H9 (cell line): ENCODE results near the gene RAB27A. TPM values are rescaled to one million over a fixed set of nuclear protein-coding genes. Genes with fewer than 3 reads are reported as not detected.

Experiments used
- DNase-seq: peaks from one replicate; pipeline ENCODE4 v3.0.0-alpha.2; 2017
- H2AFZ ChIP-seq: one replicate; pipeline ENCODE4 v1.6.1; 2013; ENCODE audit warnings: mild to moderate bottlenecking, low read length, control low read depth, moderate library complexity
- H2AK5ac ChIP-seq: 2 replicates; pipeline ENCODE4 v1.6.1; 2013; ENCODE audit warnings: low read length, control low read depth, mixed read lengths; ENCODE audit not compliant: insufficient read length
- H2BK120ac ChIP-seq: one replicate; pipeline ENCODE4 v1.6.1; 2013; ENCODE audit warnings: low read depth, mild to moderate bottlenecking, low read length, control low read depth, inconsistent platforms; ENCODE audit not compliant: poor library complexity, severe bottlenecking
- H2BK12ac ChIP-seq: 2 replicates; pipeline ENCODE4 v1.6.1; 2013; ENCODE audit warnings: low read length, control low read depth, mixed read lengths, low read depth; ENCODE audit not compliant: insufficient read length
- H2BK15ac ChIP-seq: 2 replicates; pipeline ENCODE4 v1.6.1; 2013; ENCODE audit warnings: low read depth, low read length, control low read depth
- H2BK20ac ChIP-seq: one replicate; pipeline ENCODE4 v1.6.1; 2013; ENCODE audit warnings: low read depth, mild to moderate bottlenecking, low read length, control low read depth, inconsistent platforms; ENCODE audit not compliant: poor library complexity, severe bottlenecking
- H2BK5ac ChIP-seq: 2 replicates; pipeline ENCODE4 v1.6.1; 2013; ENCODE audit warnings: low read length, control low read depth, mixed read lengths; ENCODE audit not compliant: insufficient read length
- H3K14ac ChIP-seq: 2 replicates; pipeline ENCODE4 v1.6.1; 2013; ENCODE audit warnings: low read length, control low read depth; ENCODE audit not compliant: insufficient read depth
- H3K18ac ChIP-seq: 2 replicates; pipeline ENCODE4 v1.6.1; 2013; ENCODE audit warnings: low read depth, mild to moderate bottlenecking, mixed read lengths, low read length, control low read depth; ENCODE audit not compliant: insufficient read length
- H3K23ac ChIP-seq: 2 replicates; pipeline ENCODE4 v1.6.1; 2013; ENCODE audit warnings: low read length, control low read depth, mixed read lengths, low read depth; ENCODE audit not compliant: insufficient read length
- H3K23me2 ChIP-seq: 2 replicates; pipeline ENCODE4 v1.6.1; 2013; ENCODE audit warnings: low read depth, mild to moderate bottlenecking, mixed read lengths, low read length, control low read depth; ENCODE audit not compliant: insufficient read length, poor library complexity, severe bottlenecking
- H3K27ac ChIP-seq: 2 replicates; pipeline ENCODE4 v1.5.1; 2013; ENCODE audit warnings: low read length, control low read depth, mixed read lengths, low read depth; ENCODE audit not compliant: insufficient read length
- H3K27me3 ChIP-seq: 2 replicates; pipeline ENCODE4 v1.6.1; 2013; ENCODE audit warnings: low read length, control low read depth, inconsistent platforms; ENCODE audit not compliant: insufficient read depth
- H3K4ac ChIP-seq: 2 replicates; pipeline ENCODE4 v1.6.1; 2013; ENCODE audit warnings: low read depth, mild to moderate bottlenecking, control low read depth, inconsistent platforms, low read length, moderate library complexity
- H3K4me1 ChIP-seq: 2 replicates; pipeline ENCODE4 v1.6.1; 2013; ENCODE audit warnings: low read length, control low read depth, inconsistent platforms; ENCODE audit not compliant: insufficient read depth
- H3K4me2 ChIP-seq: 2 replicates; pipeline ENCODE4 v1.6.1; 2013; ENCODE audit warnings: low read length, control low read depth, mixed read lengths; ENCODE audit not compliant: insufficient read length, insufficient read depth
- H3K56ac ChIP-seq: 2 replicates; pipeline ENCODE4 v1.6.1; 2013; ENCODE audit warnings: low read depth, mild to moderate bottlenecking, mixed read lengths, low read length, control low read depth; ENCODE audit not compliant: insufficient read length
- H3K79me1 ChIP-seq: 2 replicates; pipeline ENCODE4 v1.6.1; 2013; ENCODE audit warnings: low read depth, mild to moderate bottlenecking, moderate library complexity, low read length, control low read depth, inconsistent platforms; ENCODE audit not compliant: insufficient read depth, poor library complexity, severe bottlenecking
- H3K79me2 ChIP-seq: 2 replicates; pipeline ENCODE4 v1.6.1; 2013; ENCODE audit warnings: low read length, control low read depth, inconsistent platforms; ENCODE audit not compliant: insufficient read depth
- H3K9ac ChIP-seq: 2 replicates; pipeline ENCODE4 v1.6.1; 2013; ENCODE audit warnings: low read length, control low read depth, mixed read lengths; ENCODE audit not compliant: insufficient read length; ENCODE audit errors: extremely low read depth
- H3K9me3 ChIP-seq: one replicate; pipeline ENCODE4 v1.6.1; 2013; ENCODE audit warnings: low read depth, low read length, inconsistent platforms; ENCODE audit not compliant: control insufficient read depth
- H3T11ph ChIP-seq: one replicate; pipeline ENCODE4 v1.6.1; 2013; ENCODE audit warnings: mild to moderate bottlenecking, low read length, control low read depth, inconsistent platforms
- H4K20me1 ChIP-seq: one replicate; pipeline ENCODE4 v1.6.1; 2013; ENCODE audit not compliant: control insufficient read depth, insufficient read length, insufficient read depth
- H4K5ac ChIP-seq: 2 replicates; pipeline ENCODE4 v1.6.1; 2013; ENCODE audit warnings: low read depth, mild to moderate bottlenecking, mixed read lengths, low read length, control low read depth; ENCODE audit not compliant: insufficient read length
- H4K8ac ChIP-seq: replicated peaks from 2 replicates; pipeline ENCODE4 v1.6.1; 2013; ENCODE audit warnings: low read length, control low read depth, mixed read lengths, low read depth; ENCODE audit not compliant: insufficient read length
- H4K91ac ChIP-seq: 2 replicates; pipeline ENCODE4 v1.6.1; 2013; ENCODE audit warnings: low read depth, mild to moderate bottlenecking, moderate library complexity, mixed read lengths, low read length, control low read depth; ENCODE audit not compliant: insufficient read length
- H3K27ac Mint-ChIP-seq, 3 experiments: 2 replicates in 2 of 3; 3 replicates in 1 of 3; pipeline ENCODE4 v1.8.0; 2020 to 2021; ENCODE audit warnings: mixed read lengths in 3 of 3, mild to moderate bottlenecking in 1 of 3, moderate library complexity in 1 of 3
- H3K27me3 Mint-ChIP-seq: 2 replicates; pipeline ENCODE4 v1.8.0; 2021; ENCODE audit warnings: low read depth, mild to moderate bottlenecking, moderate library complexity, mixed read lengths
- H3K36me3 Mint-ChIP-seq, 3 experiments: 2 replicates in 2 of 3; 3 replicates in 1 of 3; pipeline ENCODE4 v1.8.0; 2020 to 2021; ENCODE audit warnings: low read depth in 3 of 3, mixed read lengths in 3 of 3; ENCODE audit not compliant: insufficient read depth in 1 of 3
- H3K4me1 Mint-ChIP-seq, 2 experiments: 2 replicates each; pipeline ENCODE4 v1.8.0; 2020; ENCODE audit warnings: mixed read lengths in 2 of 2
- H3K4me3 Mint-ChIP-seq, 2 experiments: 2 replicates in 1 of 2; 3 replicates in 1 of 2; pipeline ENCODE4 v1.8.0; 2020 to 2021; ENCODE audit warnings: mild to moderate bottlenecking in 2 of 2, mixed read lengths in 2 of 2, moderate library complexity in 1 of 2
- H3K9me3 Mint-ChIP-seq, 2 experiments: 2 replicates in 1 of 2; 3 replicates in 1 of 2; pipeline ENCODE4 v1.8.0; 2020; ENCODE audit warnings: mild to moderate bottlenecking in 2 of 2, mixed read lengths in 2 of 2, moderate library complexity in 1 of 2
- total RNA-seq: library from RNA; stranded (reverse); gene quantifications from 2 replicates; pipeline ENCODE4 v1.2.1, GENCODE V29; 2021
- TF ChIP-seq, protein P1 (sequence below): fragments of 200-600 bp; sonication (generic); conservative IDR thresholded peaks from 3 replicates; pipeline ENCODE4 v1.8.0; 2021; ENCODE audit warnings: antibody characterized with exemption, mild to moderate bottlenecking

The RAB27A gene
- total RNA-seq, 1 experiment from 2014 or later, result 6.8 TPM

DNA sequence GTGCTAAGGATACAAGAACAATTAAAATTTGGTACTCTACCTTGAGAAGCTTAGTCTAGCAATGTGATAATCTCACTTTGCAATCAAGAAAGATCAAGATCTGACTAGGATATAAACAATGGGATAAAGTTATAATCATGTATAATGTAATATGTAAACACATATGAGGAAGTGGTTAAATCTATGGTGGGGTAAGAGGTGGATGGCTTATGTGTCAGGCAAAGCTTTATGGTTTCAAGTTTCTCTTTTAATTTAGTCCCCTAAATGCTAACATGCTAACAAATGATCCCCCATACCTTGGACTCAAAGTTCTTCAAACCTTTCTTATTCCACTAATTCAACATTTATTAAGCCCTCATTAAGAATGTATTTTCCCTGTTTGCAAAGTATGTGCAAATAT, 95.4 kb downstream of the RAB27A start:
- DNase-seq, result no peak
- H3K79me2 ChIP-seq, result peaks cover 37% of the 10 kb centered on the region
- no peaks in the 10 kb centered on the region for H4K20me1 ChIP-seq

More for the DNA sequence above, 95.4 kb downstream of the RAB27A start:
- Histone ChIP-seq H2AFZ (no peak overlapping the region), H2BK20ac (no peak overlapping the region), H3K23ac (no peak overlapping the region), H4K8ac (no peak overlapping the region), H3K27ac (no peak overlapping the region), H2BK120ac (no peak overlapping the region), H3K9me3 (no peaks in the 10 kb centered on the region), H3K4me2 (no peak overlapping the region), H3K23me2 (peaks cover 3% of the 10 kb centered on the region), H2BK12ac (no peak overlapping the region), H3K56ac (no peak overlapping the region), H2BK15ac (no peak overlapping the region), H2AK5ac (no peak overlapping the region), H4K91ac (no peak overlapping the region), H3K79me1 (peaks cover 6% of the 10 kb centered on the region), H3T11ph (no peak overlapping the region), H3K4me1 (no peaks in the 10 kb centered on the region), H3K9ac (no peak overlapping the region), H2BK5ac (no peak overlapping the region), H3K27me3 (no peaks in the 10 kb centered on the region), H3K18ac (no peak overlapping the region), H4K5ac (no peak overlapping the region), H3K14ac (no peak overlapping the region), H3K4ac (no peak overlapping the region)
- H3K36me3 Mint-ChIP-seq, result peaks cover 20 to 49% (median 40%) of the 10 kb centered on the region in 3 experiments; a peak in 6 of 7 replicates
- peaks cover 0 to 3% of the 10 kb centered on the region in 2 experiments; a peak in 2 of 4 replicates for H3K4me1 Mint-ChIP-seq
- TF ChIP-seq, protein P1, sequence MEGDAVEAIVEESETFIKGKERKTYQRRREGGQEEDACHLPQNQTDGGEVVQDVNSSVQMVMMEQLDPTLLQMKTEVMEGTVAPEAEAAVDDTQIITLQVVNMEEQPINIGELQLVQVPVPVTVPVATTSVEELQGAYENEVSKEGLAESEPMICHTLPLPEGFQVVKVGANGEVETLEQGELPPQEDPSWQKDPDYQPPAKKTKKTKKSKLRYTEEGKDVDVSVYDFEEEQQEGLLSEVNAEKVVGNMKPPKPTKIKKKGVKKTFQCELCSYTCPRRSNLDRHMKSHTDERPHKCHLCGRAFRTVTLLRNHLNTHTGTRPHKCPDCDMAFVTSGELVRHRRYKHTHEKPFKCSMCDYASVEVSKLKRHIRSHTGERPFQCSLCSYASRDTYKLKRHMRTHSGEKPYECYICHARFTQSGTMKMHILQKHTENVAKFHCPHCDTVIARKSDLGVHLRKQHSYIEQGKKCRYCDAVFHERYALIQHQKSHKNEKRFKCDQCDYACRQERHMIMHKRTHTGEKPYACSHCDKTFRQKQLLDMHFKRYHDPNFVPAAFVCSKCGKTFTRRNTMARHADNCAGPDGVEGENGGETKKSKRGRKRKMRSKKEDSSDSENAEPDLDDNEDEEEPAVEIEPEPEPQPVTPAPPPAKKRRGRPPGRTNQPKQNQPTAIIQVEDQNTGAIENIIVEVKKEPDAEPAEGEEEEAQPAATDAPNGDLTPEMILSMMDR, result no peak
- no peaks in the 10 kb centered on the region for H3K27me3 Mint-ChIP-seq
- H3K9me3 Mint-ChIP-seq, result peaks cover 7 to 8% of the 10 kb centered on the region in 2 experiments; a peak in 4 of 5 replicates
- no peak overlapping the region; a peak in 1 of 5 replicates for H3K4me3 Mint-ChIP-seq
- no peak overlapping the region; a peak in 2 of 7 replicates for H3K27ac Mint-ChIP-seq
